ENCODE results near the gene COX19.
A peak's percentile ranks its signal among the peaks of the same experiment; 100 is the strongest.

COX19 gene

DNA sequence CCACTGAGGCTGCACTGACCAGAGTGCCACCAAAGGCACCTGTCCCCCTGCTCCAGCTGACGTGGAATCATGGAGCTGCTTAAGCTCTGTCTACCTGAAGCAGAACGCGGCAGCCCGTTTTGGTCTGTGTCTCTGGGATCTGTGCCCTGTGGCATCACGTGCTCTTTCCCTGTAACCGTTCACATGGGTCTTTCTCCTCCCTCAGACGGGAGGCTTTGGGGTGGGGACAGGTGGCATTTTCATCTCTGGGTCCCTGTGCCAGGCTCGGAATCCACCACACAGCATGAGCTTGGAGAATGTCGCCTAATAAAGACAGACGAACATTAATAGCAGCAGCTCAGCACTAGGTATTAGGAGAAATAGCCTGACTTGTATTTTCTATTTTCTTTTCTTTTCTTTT, 19.3 kb downstream of the COX19 start:
- peak overlapping the region; percentile 23 for H3K27ac ChIP-seq
- TF ChIP-seq CTCF (IDR thresholded peaks at IDR 0.05), result no peak
- no peak overlapping the region for H3K4me3 ChIP-seq (ENCODE audit: low read depth in 1 of 2, low read length in 1 of 2)
- H3K27me3 ChIP-seq, result no peaks in the 10 kb centered on the region
- no peaks in the 10 kb centered on the region for H3K9me3 ChIP-seq
- H3K36me3 ChIP-seq, result peaks cover 7% of the 10 kb centered on the region
- H3K4me1 ChIP-seq (ENCODE audit: control insufficient read depth in 1 of 2, insufficient read depth in 1 of 2, low read depth in 1 of 2, low read length in 1 of 2), result peaks cover 54 to 58% of the 10 kb centered on the region in 2 experiments

- H3K27me3 ChIP-seq, result no peaks in the 10 kb centered on the region
- H3K4me1 ChIP-seq (ENCODE audit: control insufficient read depth in 1 of 2, insufficient read depth in 1 of 2, low read depth in 1 of 2, low read length in 1 of 2), result peaks cover 63 to 65% of the 10 kb centered on the region in 2 experiments
- peak within 1 kb of the TSS; percentile 85 to 97 for H3K4me3 ChIP-seq (ENCODE audit: low read depth in 1 of 2, low read length in 1 of 2)
Observed at GRCh38 chr7:954330-955238, 20.8 kb downstream of the COX19 start, which contains the start of gene ADAP1. ADAP1 (minus strand) TSS chr7:954680; CDS start chr7:954477, 203 bp downstream.

DNA sequence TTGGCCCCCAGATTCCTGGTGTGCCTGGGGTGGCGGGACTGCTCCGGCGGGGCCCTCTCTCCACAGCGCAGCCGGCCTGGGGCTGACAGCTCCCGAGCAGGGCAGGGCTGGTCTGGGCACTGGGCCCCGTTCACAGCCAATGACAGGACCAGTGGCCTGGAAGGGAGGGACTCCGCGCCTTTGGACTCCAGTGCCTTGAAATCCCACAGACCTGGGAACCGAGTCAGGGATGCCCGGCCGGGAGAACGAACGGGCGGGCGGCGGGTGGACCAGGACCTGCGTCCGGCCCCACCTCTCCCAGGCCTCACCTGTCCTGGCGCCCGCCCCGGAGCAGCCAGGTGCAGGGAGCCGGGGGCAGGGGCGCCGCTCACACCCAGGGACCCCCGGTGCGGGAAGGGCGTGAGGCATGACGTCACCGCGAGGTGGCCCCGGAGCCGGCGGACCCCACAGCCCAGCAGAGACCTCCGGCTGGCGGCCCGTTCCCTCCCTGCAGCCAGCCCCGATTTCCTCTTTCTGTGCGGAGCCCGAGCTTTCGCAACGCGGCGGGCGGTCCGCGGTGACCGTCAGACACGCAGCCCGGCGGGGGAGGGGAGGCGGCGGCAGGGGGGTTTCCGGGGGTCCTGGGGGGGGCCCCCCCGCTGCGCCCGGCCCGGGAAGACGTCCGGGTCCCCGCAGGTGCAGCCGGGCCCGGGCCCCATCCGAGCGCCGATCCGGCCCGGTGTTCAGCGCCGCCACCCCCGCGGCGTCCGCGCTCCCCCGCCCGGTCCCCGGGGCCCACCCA, 21.6 kb downstream of the COX19 start:
- Histone ChIP-seq H3K36me3 (peaks cover 20% of the 10 kb centered on the region), H3K27ac (peak overlapping the region; percentile 94), H3K27me3 (no peaks in the 10 kb centered on the region), H3K4me1 (ENCODE audit: control insufficient read depth in 1 of 2, insufficient read depth in 1 of 2, low read depth in 1 of 2, low read length in 1 of 2) (peaks cover 69 to 71% of the 10 kb centered on the region in 2 experiments), H3K4me3 (ENCODE audit: low read depth in 1 of 2, low read length in 1 of 2) (peak overlapping the region; percentile 85 to 97), H3K9me3 (no peaks in the 10 kb centered on the region)
- TF ChIP-seq CTCF (IDR thresholded peaks at IDR 0.05), result peak; percentile 48

More at GRCh38 chr7:954330-955238, 20.8 kb downstream of the COX19 start, which contains the start of gene ADAP1:
- peak; percentile 55 for TF ChIP-seq CTCF (IDR thresholded peaks at IDR 0.05)
- no peaks in the 10 kb centered on the region for H3K9me3 ChIP-seq
- peaks cover 12% of the 10 kb centered on the region for H3K36me3 ChIP-seq
- peak within 1 kb of the TSS; percentile 94 for H3K27ac ChIP-seq

GRCh38 chr7:952548-953441, 22.6 kb downstream of the COX19 start:
- peak overlapping the region; percentile 85 to 97 for H3K4me3 ChIP-seq (ENCODE audit: low read depth in 1 of 2, low read length in 1 of 2)
- no peaks in the 10 kb centered on the region for H3K9me3 ChIP-seq
- H3K4me1 ChIP-seq (ENCODE audit: control insufficient read depth in 1 of 2, insufficient read depth in 1 of 2, low read depth in 1 of 2, low read length in 1 of 2), result peaks cover 60 to 62% of the 10 kb centered on the region in 2 experiments
- peak overlapping the region; percentile 94 for H3K27ac ChIP-seq
- H3K27me3 ChIP-seq, result no peaks in the 10 kb centered on the region
- no peak for TF ChIP-seq CTCF (IDR thresholded peaks at IDR 0.05)
- peaks cover 20% of the 10 kb centered on the region for H3K36me3 ChIP-seq
